Measurements from ENCODE around the gene LACTBL1. TPM values are rescaled to one million over a fixed set of nuclear protein-coding genes. Genes with fewer than 3 reads are reported as not detected.
A peak's percentile ranks its signal among the peaks of the same experiment; 100 is the strongest.

The LACTBL1 gene
- total RNA-seq, 1 experiment from 2014 or later, result not detected

DNA sequence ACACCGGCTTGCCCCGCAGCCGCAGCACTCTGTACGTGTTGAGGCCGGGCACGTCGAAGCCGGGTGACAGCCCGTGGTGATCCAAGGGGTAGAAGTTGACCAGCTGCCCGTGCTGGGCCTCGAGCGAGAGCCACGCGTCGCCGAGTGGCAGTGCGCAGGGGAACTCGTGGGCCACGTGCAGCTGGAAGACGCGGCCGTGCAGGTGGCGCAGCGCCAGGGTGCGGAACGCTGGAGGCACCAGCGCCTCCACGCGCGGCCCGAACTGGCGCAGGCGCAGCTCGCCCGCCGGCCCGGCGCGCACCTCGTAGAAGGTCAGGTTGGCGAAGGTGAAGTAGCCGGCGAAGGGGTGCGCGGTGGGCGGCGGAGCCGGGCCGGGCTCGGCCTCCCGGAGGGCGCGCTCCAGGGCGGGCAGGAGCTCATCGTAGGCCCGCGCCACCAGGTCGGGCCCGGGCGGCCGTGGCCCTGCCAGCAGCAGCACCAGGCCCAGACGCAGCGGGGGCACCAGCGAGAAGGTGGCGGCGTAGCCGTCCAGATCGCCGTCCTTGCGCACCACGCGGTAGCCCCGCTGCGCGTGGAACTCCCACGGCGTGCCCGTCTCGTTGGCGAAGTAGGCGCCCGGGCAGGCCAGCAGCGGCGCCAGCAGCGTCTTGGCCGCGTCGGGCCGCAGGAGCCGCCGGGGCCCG, 19.5 kb downstream of the LACTBL1 start:
- no peak overlapping the region for H3T11ph ChIP-seq (ENCODE audit: low read length)
- H3K9me3 ChIP-seq (ENCODE audit: control insufficient read depth, low read depth, low read length), result no peaks in the 10 kb centered on the region
- H3K56ac ChIP-seq (ENCODE audit: insufficient read length, low read depth, low read length), result no peak overlapping the region
- H4K5ac ChIP-seq (ENCODE audit: insufficient read length, low read depth, low read length), result no peak overlapping the region
- no peaks in the 10 kb centered on the region for H3K79me1 ChIP-seq (ENCODE audit: insufficient read depth, low read depth, low read length, poor library complexity, severe bottlenecking)
- no peaks in the 10 kb centered on the region for H3K79me2 ChIP-seq (ENCODE audit: insufficient read depth, low read length)
- no peak overlapping the region for H2BK12ac ChIP-seq (ENCODE audit: insufficient read length, low read depth, low read length)
- H2BK5ac ChIP-seq (ENCODE audit: insufficient read length, low read length), result no peak overlapping the region
- Mint-ChIP-seq H3K27ac (no peak overlapping the region), H3K9me3 (peaks cover 0 to 3% of the 10 kb centered on the region in 2 experiments; a peak in 2 of 5 replicates), H3K4me3 (no peak overlapping the region), H3K27me3 (ENCODE audit: low read depth) (peaks cover 6% of the 10 kb centered on the region), H3K36me3 (ENCODE audit: insufficient read depth in 1 of 3, low read depth in 3 of 3) (no peaks in the 10 kb centered on the region), H3K4me1 (no peaks in the 10 kb centered on the region)
- H3K18ac ChIP-seq (ENCODE audit: insufficient read length, low read depth, low read length), result no peak overlapping the region
- H2BK20ac ChIP-seq (ENCODE audit: low read depth, low read length, poor library complexity, severe bottlenecking), result no peak overlapping the region
- H3K23ac ChIP-seq (ENCODE audit: insufficient read length, low read depth, low read length), result no peak overlapping the region
- no peak overlapping the region for H3K4ac ChIP-seq (ENCODE audit: low read depth, low read length)
- no peaks in the 10 kb centered on the region; the same call in 1 of the 2 replicates for H3K27me3 ChIP-seq (ENCODE audit: insufficient read depth, low read length)
- no CpG with 5 or more reads among the region's 92 CpGs for WGBS (ENCODE audit: extremely low coverage, insufficient read length, low lambda C conversion rate)
- H3K27ac ChIP-seq (ENCODE audit: insufficient read length, low read depth, low read length), result no peak overlapping the region
- peak; percentile 43 for DNase-seq
- H3K9ac ChIP-seq (ENCODE audit: extremely low read depth, insufficient read length, low read length), result no peak overlapping the region
- H4K20me1 ChIP-seq (ENCODE audit: control insufficient read depth, insufficient read depth, insufficient read length), result no peaks in the 10 kb centered on the region
- no peaks in the 10 kb centered on the region for H3K23me2 ChIP-seq (ENCODE audit: insufficient read length, low read depth, low read length, poor library complexity, severe bottlenecking)
- no peak overlapping the region for H2BK15ac ChIP-seq (ENCODE audit: low read depth, low read length)
- H3K4me2 ChIP-seq (ENCODE audit: insufficient read depth, insufficient read length, low read length), result no peak overlapping the region
- no peak overlapping the region for H4K8ac ChIP-seq (replicated peaks; ENCODE audit: insufficient read length, low read depth, low read length)
- H2BK120ac ChIP-seq (ENCODE audit: low read depth, low read length, poor library complexity, severe bottlenecking), result no peak overlapping the region
- no peak overlapping the region for H2AFZ ChIP-seq (ENCODE audit: low read length)
- H3K14ac ChIP-seq (ENCODE audit: insufficient read depth, low read length), result no peak overlapping the region
- no peak overlapping the region for H2AK5ac ChIP-seq (ENCODE audit: insufficient read length, low read length)
- TF ChIP-seq, protein P1, sequence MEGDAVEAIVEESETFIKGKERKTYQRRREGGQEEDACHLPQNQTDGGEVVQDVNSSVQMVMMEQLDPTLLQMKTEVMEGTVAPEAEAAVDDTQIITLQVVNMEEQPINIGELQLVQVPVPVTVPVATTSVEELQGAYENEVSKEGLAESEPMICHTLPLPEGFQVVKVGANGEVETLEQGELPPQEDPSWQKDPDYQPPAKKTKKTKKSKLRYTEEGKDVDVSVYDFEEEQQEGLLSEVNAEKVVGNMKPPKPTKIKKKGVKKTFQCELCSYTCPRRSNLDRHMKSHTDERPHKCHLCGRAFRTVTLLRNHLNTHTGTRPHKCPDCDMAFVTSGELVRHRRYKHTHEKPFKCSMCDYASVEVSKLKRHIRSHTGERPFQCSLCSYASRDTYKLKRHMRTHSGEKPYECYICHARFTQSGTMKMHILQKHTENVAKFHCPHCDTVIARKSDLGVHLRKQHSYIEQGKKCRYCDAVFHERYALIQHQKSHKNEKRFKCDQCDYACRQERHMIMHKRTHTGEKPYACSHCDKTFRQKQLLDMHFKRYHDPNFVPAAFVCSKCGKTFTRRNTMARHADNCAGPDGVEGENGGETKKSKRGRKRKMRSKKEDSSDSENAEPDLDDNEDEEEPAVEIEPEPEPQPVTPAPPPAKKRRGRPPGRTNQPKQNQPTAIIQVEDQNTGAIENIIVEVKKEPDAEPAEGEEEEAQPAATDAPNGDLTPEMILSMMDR (conservative IDR thresholded peaks at IDR 0.05), result no peak
- H4K91ac ChIP-seq (ENCODE audit: insufficient read length, low read depth, low read length), result no peak overlapping the region
- H3K4me1 ChIP-seq (ENCODE audit: insufficient read depth, low read length), result no peaks in the 10 kb centered on the region
